ENCODE data around the gene COA3. TPM values are rescaled to one million over a fixed set of nuclear protein-coding genes. Genes with fewer than 3 reads are reported as not detected.

The COA3 gene
- total RNA-seq, 4 donors from 2014 or later, result 32.7 to 59.1 (median 49.5) TPM

DNA sequence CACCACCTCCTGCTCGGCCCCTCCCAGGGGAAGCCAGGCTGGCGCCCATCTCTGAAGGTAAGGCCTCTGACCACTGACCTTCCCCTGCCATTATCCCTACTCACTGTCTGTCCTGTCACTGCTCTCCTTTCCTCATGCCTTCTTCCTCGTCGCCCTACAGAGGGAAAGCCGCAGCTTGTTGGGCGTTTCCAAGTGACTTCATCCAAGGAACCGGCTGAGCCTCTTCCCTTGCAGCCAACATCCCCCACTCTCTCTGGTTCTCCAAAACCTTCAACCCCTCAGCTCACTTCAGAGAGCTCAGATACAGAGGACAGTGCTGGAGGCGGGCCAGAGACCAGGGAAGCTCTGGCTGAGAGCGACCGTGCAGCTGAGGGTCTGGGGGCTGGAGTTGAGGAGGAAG is 3.0 kb downstream of the COA3 start:
- Histone ChIP-seq H3K4me1 (peaks cover 29% of the 10 kb centered on the region), H3K36me3 (peaks cover 11% of the 10 kb centered on the region), H3K27ac (no peak overlapping the region), H3K9me3 (no peaks in the 10 kb centered on the region), H3K27me3 (no peaks in the 10 kb centered on the region), H3K4me3 (no peak overlapping the region)
- DNase-seq (ENCODE audit: low spot score in 2 of 2), result no peak
- 73% methylated on average over 10 of the region's 10 CpGs for WGBS
- TF ChIP-seq, protein P1, sequence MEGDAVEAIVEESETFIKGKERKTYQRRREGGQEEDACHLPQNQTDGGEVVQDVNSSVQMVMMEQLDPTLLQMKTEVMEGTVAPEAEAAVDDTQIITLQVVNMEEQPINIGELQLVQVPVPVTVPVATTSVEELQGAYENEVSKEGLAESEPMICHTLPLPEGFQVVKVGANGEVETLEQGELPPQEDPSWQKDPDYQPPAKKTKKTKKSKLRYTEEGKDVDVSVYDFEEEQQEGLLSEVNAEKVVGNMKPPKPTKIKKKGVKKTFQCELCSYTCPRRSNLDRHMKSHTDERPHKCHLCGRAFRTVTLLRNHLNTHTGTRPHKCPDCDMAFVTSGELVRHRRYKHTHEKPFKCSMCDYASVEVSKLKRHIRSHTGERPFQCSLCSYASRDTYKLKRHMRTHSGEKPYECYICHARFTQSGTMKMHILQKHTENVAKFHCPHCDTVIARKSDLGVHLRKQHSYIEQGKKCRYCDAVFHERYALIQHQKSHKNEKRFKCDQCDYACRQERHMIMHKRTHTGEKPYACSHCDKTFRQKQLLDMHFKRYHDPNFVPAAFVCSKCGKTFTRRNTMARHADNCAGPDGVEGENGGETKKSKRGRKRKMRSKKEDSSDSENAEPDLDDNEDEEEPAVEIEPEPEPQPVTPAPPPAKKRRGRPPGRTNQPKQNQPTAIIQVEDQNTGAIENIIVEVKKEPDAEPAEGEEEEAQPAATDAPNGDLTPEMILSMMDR (IDR thresholded peaks at IDR 0.05), result no peak
- TF ChIP-seq POLR2AphosphoS5 (IDR thresholded peaks at IDR 0.05) (no peak), POLR2A (IDR thresholded peaks at IDR 0.05) (no peak), EP300 (IDR thresholded peaks at IDR 0.05) (no peak)

DNA sequence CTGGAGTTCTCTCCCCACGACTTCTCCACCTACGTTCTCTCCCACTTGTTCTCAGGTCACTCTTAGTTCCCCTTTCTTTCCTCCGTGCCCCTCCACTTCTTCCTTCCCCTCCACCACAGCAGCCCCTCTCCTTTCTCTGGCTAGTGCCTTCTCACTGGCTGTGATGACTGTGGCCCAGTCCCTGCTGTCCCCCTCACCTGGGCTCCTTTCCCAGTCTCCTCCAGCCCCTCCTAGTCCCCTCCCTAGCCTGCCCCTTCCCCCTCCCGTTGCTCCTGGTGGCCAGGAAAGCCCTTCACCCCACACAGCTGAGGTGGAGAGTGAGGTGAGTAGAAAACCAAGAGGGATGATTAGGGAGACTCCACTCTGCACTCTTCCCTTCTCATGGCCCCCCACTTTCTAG is 3.4 kb downstream of the COA3 start:
- H3K27ac ChIP-seq, result no peak overlapping the region

DNA sequence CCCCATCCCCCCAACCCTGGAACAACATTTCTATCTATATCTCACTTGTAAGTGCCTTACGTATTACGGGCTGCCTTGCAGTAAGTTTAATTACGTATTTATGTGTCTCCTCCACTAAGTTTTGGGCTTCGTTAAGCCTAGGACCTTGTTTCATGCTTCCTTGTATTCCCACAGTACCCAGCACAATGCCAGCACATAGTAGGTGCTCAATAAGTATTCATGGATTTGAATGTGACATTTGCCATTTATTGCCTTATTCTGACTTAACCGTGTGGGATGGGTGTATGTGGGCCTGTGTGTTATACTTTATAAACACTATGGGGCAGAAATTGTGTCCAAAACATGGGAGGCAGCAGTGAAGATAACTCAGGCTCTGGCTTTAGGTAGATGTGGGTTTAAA is 6.0 kb downstream of the COA3 start:
- H3K27ac ChIP-seq, result no peak overlapping the region
- no peak for DNase-seq (ENCODE audit: low spot score in 2 of 2)
- no peaks in the 10 kb centered on the region for H3K9me3 ChIP-seq
- no peak overlapping the region for H3K4me3 ChIP-seq
- H3K36me3 ChIP-seq, result peaks cover 11% of the 10 kb centered on the region
- peaks cover 6% of the 10 kb centered on the region for H3K27me3 ChIP-seq
- H3K4me1 ChIP-seq, result peaks cover 18% of the 10 kb centered on the region
- TF ChIP-seq POLR2AphosphoS5 (IDR thresholded peaks at IDR 0.05) (no peak), POLR2A (IDR thresholded peaks at IDR 0.05) (no peak), EP300 (IDR thresholded peaks at IDR 0.05) (no peak)
- TF ChIP-seq, protein P1 (IDR thresholded peaks at IDR 0.05), result no peak
- 74% methylated on average over 5 of the region's 5 CpGs for WGBS

More for the DNA sequence above, 3.4 kb downstream of the COA3 start:
- no peaks in the 10 kb centered on the region for H3K9me3 ChIP-seq
- no peaks in the 10 kb centered on the region for H3K27me3 ChIP-seq
- peaks cover 11% of the 10 kb centered on the region for H3K36me3 ChIP-seq
- 68% methylated on average over 4 of the region's 4 CpGs for WGBS
- no peak overlapping the region for H3K4me3 ChIP-seq
- no peak for DNase-seq (ENCODE audit: low spot score in 2 of 2)
- no peak for TF ChIP-seq POLR2A (IDR thresholded peaks at IDR 0.05)
- TF ChIP-seq EP300 (IDR thresholded peaks at IDR 0.05), result no peak
- TF ChIP-seq POLR2AphosphoS5 (IDR thresholded peaks at IDR 0.05), result no peak
- TF ChIP-seq, protein P1 (IDR thresholded peaks at IDR 0.05), result no peak
- peaks cover 29% of the 10 kb centered on the region for H3K4me1 ChIP-seq

DNA sequence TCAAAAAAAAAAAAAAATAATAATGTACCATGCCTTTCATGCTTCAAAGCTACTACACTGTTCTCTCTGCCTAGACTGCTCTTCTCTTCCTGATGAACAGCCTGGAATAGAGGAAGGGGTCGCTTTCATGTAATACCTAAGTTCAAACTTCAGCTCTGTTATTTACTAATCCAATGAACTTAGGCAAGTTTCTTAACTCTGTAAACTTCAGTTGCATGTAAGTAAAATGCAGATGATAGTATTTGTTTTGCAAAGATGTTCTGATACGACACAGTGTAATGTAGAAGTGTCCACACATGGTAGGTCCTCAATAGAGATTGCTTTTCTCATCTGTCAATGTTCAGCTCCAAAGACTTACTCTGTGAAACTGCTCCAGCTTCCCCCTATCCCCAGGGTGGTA is 6.6 kb downstream of the COA3 start:
- DNase-seq (ENCODE audit: low spot score in 2 of 2), result no peak
- TF ChIP-seq POLR2A (IDR thresholded peaks at IDR 0.05) (no peak), EP300 (IDR thresholded peaks at IDR 0.05) (no peak), POLR2AphosphoS5 (IDR thresholded peaks at IDR 0.05) (no peak)
- TF ChIP-seq, protein P1 (IDR thresholded peaks at IDR 0.05), result no peak
- H3K4me1 ChIP-seq, result peaks cover 12% of the 10 kb centered on the region
- no peak overlapping the region for H3K4me3 ChIP-seq
- 73% methylated on average over 2 of the region's 2 CpGs for WGBS
- no peaks in the 10 kb centered on the region for H3K9me3 ChIP-seq
- no peak overlapping the region for H3K27ac ChIP-seq
- H3K27me3 ChIP-seq, result peaks cover 12% of the 10 kb centered on the region
- peaks cover 8% of the 10 kb centered on the region for H3K36me3 ChIP-seq

DNA sequence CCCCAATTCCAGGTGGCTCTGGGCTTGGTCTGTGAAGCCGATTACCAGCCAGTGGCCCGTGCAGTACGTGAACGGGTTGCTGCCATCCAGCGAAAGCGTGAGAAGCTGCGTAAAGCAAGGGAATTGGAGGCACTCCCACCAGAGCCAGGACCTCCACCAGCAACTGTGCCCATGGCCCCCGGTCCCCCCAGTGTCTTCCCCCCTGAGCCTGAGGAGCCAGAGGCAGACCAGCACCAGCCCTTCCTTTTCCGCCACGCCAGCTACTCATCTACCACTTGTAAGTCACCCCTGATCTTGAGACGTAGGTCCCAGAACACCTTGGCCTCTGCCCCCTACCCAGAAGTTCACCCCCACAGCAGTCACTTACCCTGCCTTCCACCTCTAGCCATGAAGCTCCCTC is 11.2 kb downstream of the COA3 start:
- WGBS, result 91% methylated on average over 11 of the region's 11 CpGs
- peaks cover 57% of the 10 kb centered on the region for H3K27me3 ChIP-seq
- TF ChIP-seq, protein P1 (IDR thresholded peaks at IDR 0.05), result no peak
- no peak for TF ChIP-seq POLR2AphosphoS5 (IDR thresholded peaks at IDR 0.05)
- TF ChIP-seq EP300 (IDR thresholded peaks at IDR 0.05), result no peak
- no peak for TF ChIP-seq POLR2A (IDR thresholded peaks at IDR 0.05)

More for the DNA sequence above, 11.2 kb downstream of the COA3 start:
- no peak overlapping the region for H3K4me3 ChIP-seq
- no peak for DNase-seq (ENCODE audit: low spot score in 2 of 2)
- H3K36me3 ChIP-seq, result no peaks in the 10 kb centered on the region
- H3K4me1 ChIP-seq, result peaks cover 19% of the 10 kb centered on the region
- no peak overlapping the region for H3K27ac ChIP-seq
- H3K9me3 ChIP-seq, result no peaks in the 10 kb centered on the region

All from suprapubic skin (tissue), 4 donors.